ENCODE data around the gene NRM.
A peak's percentile ranks its signal among the peaks of the same experiment; 100 is the strongest.

The NRM gene

DNA sequence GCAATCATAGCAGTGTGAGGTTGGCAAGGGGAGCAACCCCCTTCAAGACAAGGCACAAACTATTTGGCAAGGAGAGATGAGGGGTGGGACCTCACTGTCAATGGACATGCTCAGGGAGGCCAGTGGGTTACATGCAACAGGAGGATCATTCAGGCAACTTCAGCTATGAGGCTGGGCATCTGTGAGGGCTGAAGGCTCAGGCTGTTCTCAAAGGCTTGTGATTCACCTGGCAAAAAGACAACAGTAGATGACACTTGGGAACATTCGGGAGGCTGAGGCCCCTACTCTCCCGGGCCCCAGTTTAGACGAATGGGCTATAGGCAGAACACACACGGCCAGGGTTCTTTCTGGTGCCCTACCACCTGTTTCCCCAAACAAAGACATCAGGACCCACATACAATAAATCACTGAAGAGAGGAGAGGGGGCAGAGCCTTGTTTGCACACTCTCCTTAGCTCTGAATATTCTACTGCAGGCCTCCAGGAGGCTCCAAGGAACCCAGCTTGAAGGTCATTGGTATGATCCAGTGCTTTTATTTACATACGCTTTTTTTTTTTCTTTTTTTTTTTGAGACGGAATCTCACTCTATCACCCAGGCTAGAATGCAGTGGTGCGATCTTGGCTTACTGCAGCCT lies 37.3 kb upstream of the NRM start:
- no peak for TF ChIP-seq SNAI2 (CRISPR knock-in tag; IDR thresholded peaks at IDR 0.05)
- no peak for TF ChIP-seq ZNF8 (CRISPR knock-in tag; IDR thresholded peaks at IDR 0.05)
- no peak for TF ChIP-seq RARB (CRISPR knock-in tag; IDR thresholded peaks at IDR 0.05)
- TF ChIP-seq TOX (CRISPR knock-in tag; IDR thresholded peaks at IDR 0.05; ENCODE audit: borderline replicate concordance) = no peak
- TF ChIP-seq PPARA (CRISPR knock-in tag; IDR thresholded peaks at IDR 0.05; ENCODE audit: borderline replicate concordance) = no peak
- TF ChIP-seq OSR1 (CRISPR knock-in tag; IDR thresholded peaks at IDR 0.05) = no peak
- no peak for TF ChIP-seq ESRRG (CRISPR knock-in tag; IDR thresholded peaks at IDR 0.05)
- no peak for TF ChIP-seq TCF4 (CRISPR knock-in tag; IDR thresholded peaks at IDR 0.05; ENCODE audit: borderline replicate concordance)
- no peak for TF ChIP-seq CREB5 (CRISPR knock-in tag; IDR thresholded peaks at IDR 0.05; ENCODE audit: low read depth)
- no peak for TF ChIP-seq ZNF565 (CRISPR knock-in tag; conservative IDR thresholded peaks at IDR 0.05; ENCODE audit: low read depth)
- TF ChIP-seq ZC3H10 (CRISPR knock-in tag; IDR thresholded peaks at IDR 0.05) = no peak
- peak; percentile 46 for ATAC-seq

GRCh38 chr6:30726506-30727413 lies 36.0 kb upstream of the NRM start:
- TF ChIP-seq CSRNP3 (CRISPR knock-in tag; IDR thresholded peaks at IDR 0.05) (0 out of 2 replicates have a peak, but pooled peaks have one; percentile 56), TSHZ2 (CRISPR knock-in tag; IDR thresholded peaks at IDR 0.05) (no peak), CREB5 (CRISPR knock-in tag; IDR thresholded peaks at IDR 0.05; ENCODE audit: low read depth) (peak; percentile 40; the same call in 1 of the 2 replicates), OSR1 (CRISPR knock-in tag; IDR thresholded peaks at IDR 0.05) (no peak), PATZ1 (CRISPR knock-in tag; IDR thresholded peaks at IDR 0.05; ENCODE audit: borderline replicate concordance) (no peak), ZC3H10 (CRISPR knock-in tag; IDR thresholded peaks at IDR 0.05) (peak; percentile 8; the same call in 1 of the 2 replicates), SNAI2 (CRISPR knock-in tag; IDR thresholded peaks at IDR 0.05) (no peak)
- ATAC-seq = peak; percentile 4

DNA sequence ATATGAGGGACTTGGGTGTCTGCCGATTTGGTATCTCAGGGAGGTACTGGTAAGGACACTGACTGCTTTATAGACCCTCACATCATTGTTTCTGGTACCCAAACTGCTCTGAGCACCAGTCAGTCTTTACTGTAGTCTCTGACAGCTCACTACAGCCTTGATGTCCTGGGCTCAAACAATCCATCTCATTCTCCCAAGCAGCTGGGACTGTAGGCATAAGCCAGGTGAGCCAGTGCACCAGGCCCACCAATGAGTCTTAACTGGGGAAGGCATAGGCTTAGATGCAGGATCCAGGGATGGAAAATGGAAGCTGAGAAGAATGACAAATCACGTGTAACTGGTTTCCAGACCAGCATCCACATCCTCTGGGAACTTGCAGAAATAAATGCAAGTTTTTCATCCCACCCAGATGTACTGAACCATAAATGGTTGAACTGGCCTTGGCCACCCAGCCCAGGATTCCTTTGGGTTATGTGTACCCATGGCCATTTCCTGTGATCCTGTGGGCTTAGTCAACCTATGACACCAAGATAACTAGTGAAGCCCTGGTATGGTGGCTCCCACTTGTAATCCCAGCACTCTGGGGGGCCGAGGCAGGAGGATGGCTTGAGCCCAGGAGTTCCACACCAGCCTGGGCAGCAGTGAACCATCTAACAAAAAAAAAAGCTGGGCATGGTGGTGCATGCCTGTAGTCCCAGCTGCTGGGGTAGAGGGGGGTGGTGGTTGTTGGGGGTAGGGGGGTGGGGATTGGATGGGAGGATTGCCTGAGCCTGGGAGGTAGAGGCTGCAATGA lies 35.1 kb upstream of the NRM start:
- ATAC-seq = peak; percentile 19
- TF ChIP-seq PATZ1 (CRISPR knock-in tag; IDR thresholded peaks at IDR 0.05; ENCODE audit: borderline replicate concordance) = peak; percentile 77; the same call in 1 of the 2 replicates
- peak; percentile 20; the same call in 1 of the 2 replicates for TF ChIP-seq ZNF8 (CRISPR knock-in tag; IDR thresholded peaks at IDR 0.05)
- no peak for TF ChIP-seq OSR1 (CRISPR knock-in tag; IDR thresholded peaks at IDR 0.05)
- 0 out of 2 replicates have a peak, but pooled peaks have one; percentile 19 for TF ChIP-seq ZNF70 (CRISPR knock-in tag; IDR thresholded peaks at IDR 0.05)
- peak; percentile 76 for TF ChIP-seq CREB5 (CRISPR knock-in tag; IDR thresholded peaks at IDR 0.05; ENCODE audit: low read depth)
- TF ChIP-seq ZC3H10 (CRISPR knock-in tag; IDR thresholded peaks at IDR 0.05) = peak; percentile 54; the same call in 1 of the 2 replicates
- TF ChIP-seq, protein P1, sequence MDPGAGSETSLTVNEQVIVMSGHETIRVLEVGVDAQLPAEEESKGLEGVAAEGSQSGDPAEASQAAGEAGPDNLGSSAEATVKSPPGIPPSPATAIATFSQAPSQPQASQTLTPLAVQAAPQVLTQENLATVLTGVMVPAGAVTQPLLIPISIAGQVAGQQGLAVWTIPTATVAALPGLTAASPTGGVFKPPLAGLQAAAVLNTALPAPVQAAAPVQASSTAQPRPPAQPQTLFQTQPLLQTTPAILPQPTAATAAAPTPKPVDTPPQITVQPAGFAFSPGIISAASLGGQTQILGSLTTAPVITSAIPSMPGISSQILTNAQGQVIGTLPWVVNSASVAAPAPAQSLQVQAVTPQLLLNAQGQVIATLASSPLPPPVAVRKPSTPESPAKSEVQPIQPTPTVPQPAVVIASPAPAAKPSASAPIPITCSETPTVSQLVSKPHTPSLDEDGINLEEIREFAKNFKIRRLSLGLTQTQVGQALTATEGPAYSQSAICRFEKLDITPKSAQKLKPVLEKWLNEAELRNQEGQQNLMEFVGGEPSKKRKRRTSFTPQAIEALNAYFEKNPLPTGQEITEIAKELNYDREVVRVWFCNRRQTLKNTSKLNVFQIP (CRISPR knock-in tag; IDR thresholded peaks at IDR 0.05; ENCODE audit: borderline replicate concordance, low read depth) = no peak
- no peak for TF ChIP-seq TOX (CRISPR knock-in tag; IDR thresholded peaks at IDR 0.05; ENCODE audit: borderline replicate concordance)

Data from SK-N-SH treated with all-trans-retinoic acid at 6 μM for 48 hours (cell line).